Activated T-helper 1 cell treated with Interleukin-2 at 50 U/mL for 16 hours (primary cell): ENCODE data around the gene MIB2.

Experiments used
- DNase-seq: peaks from one replicate; pipeline ENCODE4 v3.0.0-alpha.2; 2020; ENCODE audit warnings: low read depth

MIB2 gene

DNA sequence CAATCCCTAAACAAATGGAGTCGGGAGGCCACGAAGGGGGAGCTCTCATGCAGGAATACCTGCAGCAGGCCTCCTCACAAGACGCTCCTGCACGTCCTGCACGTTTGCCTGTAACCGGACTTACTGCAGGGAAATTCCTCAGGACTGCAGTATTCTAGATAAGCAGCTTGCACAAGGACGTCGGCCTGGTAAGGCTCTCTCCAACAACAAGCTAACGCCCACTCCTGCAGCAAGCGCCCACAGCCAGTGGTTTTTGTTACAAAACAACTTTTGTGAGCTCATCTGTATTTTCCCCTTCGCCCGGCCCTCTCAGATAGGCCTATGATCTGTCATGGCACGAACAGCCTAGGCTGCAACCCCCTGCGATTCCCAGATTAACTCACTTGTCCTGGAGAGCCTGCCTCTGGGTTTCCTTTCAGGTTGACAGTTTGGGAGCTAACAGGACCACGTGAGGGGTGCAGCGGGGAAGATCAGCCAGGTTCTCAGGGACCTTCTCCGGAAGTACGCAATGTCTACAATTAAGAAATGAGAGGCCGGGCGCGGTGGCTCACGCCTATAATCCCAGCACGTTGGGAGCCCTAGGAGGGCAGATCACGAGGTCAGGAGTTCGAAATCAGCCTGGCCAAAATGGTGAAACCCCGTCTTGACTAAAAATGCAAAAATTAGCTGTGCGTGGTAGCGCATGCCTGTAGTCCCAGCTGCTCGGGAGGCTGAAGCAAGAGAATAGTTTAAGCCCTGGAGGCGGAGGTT is 921 bp upstream of the MIB2 start:
- no peak for DNase-seq

DNA sequence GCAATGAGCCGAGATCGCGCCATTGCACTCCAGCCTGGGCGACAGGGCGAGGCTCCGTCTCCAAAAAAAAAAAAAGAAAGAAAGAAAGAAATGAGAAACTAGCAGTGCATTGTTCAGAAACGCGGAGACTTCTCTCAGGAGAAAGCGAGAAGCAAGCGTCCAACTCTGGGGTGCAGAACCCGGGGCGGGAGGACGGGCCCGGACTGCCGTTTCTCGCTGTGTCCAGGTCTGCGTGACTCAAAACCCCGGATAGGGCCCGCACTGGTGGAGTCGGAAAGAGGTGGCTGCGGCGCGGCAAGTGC is 395 bp upstream of the MIB2 start:
- no peak for DNase-seq

DNA sequence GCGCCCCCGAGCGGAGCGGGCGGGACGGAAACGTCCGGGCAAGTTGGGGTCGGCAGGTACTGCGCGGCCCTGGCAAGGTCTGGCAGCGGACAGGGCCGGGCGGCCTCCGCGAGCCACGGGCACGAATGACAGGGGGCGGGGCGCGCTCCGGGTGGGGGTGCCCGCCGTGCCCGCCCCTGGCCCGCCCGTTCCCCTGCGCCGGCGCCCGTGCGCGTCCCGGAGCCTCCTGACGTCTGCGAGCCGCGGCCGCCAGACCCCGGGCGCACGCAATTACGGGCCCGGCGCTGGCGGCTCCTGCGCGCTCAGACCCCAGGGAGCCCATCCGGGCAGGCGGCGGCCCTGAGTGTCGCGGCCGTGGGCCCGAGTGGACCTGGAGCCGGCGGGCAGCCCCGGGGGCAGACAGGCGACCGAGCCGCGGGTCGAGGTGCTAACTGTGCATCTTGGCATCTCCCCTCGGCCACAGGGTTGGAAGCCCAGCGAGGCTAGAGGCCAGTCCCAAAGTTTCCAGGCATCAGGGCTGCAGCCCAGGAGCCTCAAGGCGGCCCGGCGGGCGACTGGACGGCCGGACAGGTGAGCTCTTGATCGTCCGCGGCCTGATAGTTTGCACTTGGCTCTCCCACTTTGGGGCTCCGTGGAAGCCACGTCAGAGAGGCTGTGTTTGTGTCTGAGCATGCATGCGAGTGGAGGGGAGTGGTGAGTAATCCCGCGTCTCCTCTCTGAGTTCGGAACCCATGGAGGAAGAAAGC is 918 bp downstream of the MIB2 start:
- DNase-seq = no peak

DNA sequence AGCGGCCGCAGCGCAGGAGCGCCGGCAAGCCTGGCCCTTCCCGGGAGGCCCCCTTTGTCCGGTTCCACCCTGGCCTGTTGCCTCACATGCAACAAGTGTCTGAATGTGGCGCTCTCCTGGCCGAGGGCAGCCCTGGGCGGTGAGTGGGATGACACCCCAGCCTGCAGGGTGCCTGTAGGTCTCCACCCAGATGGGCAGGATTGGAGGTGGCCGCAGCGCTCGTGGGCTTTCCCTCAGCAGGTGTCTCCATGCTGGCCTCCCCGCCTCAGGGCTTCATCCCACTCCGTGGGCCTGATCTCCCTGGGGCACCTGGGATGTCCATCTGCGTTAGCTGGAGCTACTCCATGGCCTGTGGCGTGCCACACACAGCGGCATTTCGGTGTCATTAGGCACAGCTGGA is 1.5 kb downstream of the MIB2 start:
- no peak for DNase-seq

DNA sequence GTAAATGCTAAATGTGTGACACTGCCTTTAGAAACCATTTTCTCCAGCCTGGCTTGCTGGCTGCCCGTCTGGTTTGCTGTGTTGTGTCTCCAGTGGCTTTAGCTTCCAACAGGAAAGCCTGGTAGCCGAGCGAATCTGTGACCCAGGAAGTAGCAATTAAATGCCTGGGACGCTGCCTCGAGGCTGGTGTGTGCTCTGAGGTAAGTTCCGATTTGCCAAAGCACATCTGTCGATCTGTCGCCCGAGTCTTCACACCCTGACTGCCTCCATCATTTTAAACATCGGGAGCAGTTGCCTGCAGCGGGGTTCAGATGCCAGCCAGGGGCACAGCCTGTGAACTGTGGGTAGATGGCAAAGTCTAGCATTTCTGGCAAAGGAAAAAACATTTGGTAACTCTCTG is 2.2 kb downstream of the MIB2 start:
- DNase-seq = no peak

DNA sequence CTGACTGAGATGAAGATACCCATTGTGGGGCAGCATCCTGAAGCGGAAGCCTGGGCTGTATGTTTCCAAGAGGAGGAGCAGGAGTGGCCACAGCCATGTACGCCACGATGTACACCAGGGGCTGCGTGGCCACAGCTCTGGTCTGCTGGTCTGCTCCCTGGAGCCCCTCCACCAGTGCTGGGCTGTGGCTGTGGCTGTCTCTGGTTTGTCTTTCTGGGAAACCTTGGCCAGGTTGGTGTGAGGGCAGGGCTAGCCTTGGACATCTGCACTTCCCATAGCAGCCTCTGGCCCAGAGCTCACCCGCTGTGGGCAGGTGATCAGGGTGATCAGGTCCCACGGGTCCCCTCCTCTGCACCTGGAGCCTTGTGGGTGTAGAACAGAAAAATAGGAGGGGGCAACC is 2.6 kb downstream of the MIB2 start:
- no peak for DNase-seq

DNA sequence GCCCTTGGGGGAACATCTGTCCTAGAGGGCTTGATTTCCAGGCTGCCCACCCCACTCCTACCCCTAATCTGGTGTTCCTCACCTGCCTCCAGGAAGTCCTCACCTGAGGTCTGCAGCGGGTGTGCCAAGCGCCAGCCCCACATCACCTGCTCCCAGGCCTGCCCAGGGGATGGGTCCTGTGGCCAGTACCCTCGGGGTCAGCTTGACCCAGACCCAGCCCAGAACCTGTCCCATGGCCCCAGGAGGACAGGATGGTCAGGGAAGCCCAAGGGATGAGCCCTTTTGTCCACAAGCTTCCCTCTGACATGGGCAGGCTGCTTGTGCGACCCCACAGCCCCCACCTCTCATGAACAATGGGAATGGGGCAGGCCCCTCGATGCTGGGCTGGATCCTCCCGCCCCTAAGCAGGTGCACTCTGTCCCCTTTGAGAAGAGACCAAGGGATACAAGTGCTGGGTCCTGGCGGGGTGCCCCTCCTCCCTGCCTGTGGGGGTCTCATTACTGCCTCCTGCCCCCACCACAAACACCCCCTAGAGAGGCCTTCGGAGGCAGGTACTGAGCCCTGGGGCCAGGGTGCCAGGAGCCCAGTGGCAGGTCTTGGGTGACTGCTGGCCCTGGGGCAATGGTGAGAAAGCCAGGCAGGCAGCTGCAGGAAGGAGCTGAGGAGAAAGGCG is 3.2 kb downstream of the MIB2 start:
- no peak for DNase-seq

DNA sequence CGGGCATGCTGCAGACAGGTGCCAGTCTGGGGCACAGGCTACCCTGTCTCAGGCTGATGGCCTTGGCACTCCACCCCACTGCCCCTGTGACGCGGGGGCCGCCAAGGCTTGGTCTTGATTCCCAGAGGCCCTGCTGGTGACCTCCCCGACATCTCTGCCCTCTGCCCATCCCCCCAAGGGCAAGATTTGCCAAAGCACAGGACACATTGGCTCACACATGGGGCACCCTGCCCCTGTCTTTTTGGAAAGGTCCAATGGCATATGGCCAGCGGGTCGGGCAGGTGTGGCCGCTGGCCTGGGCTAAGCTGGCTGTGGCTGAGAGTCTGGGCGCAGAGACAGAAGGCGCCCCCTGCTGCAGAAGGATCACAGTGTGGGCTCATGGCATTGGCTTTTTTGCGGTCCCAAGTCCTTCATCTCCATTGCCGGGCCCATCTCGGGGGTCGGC is 4.6 kb downstream of the MIB2 start:
- no peak for DNase-seq

DNA sequence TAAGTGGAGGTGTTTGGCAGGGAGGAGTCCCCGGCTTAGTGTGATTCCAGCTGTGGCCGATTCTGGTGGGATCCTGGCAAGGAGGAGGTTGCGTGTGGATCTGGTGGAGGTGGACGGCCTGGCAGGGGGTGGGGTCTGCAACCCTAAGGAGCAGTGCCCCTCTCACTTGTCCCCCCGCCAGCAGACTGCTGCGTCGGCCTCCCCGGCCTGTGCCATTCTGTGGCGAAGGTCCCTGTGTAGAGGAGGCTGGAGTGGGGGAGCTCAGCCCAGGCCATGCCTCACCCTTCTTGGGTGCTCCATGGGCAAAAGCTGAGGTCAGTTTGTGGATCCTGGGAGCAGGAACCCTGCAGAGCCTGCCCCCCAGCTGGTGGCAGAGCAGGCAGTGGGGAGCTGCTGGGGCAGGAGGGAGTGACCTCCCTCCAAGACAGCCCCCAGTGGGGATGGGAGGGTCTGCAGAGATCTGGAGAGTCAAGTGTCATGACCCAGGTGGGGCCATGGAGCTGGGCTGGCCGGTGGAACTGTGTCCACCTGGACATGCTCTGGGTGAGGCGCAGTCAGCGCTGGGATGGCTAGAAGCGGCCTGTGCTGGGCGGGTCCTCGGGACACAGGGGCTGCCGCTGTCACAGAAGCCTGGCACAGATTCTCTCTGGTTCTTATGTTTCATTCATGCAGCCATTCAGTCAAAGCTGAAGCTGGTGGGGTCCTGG is 5.3 kb downstream of the MIB2 start:
- DNase-seq = no peak

DNA sequence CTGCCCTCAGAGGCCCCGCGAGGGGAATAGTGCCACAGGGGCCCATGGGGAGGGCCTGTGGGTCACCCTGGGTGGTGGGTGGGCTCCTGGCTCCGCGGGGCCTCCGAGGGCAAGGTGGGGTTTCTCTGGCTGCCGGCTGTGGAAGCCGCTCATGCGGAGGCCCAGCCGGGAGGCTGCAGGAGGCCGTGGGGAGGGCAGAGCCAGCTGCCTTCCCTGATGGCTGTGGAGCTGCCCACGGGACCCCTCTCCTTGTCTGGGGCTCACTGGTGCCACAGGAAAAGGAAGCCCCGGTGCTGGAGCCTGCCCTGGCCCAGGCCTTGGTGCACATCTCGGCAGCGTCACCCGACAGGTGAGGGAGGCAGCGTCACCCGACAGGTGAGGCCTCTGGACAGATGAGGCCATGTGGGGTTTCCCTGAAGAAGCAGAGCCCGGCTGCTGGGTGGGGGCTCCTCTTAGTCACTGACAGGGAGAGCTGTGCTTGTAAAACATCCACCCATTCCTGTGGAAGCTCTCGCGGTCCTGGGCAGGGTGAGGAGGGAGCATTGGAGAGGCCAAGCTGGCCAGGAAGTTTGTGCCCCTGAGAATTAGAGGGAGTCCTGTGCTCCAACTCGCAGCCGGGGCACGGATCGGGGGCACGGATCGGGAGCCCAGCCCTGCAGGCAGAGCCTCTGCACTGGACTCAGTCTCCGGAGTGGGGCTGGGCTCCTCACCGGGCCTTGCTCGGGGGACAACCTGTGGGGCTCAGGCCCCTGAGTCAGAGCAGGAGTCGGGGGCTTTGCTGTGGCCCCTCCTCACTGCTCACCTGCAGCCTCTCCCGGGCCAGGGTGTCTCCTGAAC is 6.1 kb downstream of the MIB2 start:
- no peak for DNase-seq

DNA sequence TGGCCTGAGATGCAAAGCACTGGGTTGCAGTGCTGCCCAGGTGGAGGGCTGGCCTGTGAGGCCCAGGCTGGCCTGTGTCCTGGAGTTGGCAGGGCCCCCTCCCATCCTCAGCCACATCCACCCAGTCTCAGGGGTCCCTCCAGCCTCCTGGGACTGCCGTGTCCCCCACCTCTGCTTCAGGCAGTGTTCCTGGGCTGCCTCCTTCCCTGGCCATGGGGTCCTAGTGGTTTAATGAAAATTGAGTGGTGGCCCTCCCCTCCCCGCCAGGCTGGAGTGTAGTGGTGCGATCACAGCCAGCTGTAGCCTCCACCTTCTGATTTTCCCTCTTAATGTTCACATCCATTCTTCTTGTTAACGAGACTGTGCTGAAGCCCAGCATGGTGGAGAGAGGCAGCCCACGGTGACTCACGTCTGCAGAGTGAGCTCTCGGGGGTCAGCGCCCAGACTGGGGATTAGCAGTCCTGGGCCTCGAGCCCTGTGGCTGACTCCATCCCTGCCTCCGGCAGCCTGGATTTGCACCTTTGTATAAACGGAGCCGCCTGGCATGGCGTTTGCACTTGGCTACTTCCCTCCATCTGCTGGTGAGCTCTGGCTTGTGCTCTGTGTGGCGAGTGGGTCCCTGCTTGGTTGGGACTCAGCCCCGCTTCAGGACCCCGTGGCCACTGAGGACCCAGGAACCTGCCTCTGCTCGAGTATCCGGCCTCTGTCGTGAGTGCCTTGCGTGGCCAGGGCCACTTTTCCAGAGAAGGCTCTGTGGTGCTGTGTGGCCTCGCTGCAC is 6.9 kb downstream of the MIB2 start:
- DNase-seq = no peak

DNA sequence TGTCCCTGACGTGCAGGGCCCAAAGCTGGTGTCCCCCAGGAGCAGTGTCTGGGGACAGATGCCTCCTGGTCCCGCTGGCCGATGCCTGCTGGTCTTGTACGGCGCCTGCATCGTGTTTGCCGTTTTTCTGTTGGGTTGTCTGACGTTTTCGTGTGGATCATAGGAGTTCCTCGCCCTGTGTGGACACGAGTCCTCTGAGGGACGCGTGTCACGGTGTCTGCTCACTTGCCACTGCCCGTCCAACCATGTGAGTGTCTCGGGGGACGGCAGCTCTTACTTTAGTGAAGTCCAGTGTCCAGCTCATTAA is 7.4 kb downstream of the MIB2 start:
- no peak for DNase-seq

DNA sequence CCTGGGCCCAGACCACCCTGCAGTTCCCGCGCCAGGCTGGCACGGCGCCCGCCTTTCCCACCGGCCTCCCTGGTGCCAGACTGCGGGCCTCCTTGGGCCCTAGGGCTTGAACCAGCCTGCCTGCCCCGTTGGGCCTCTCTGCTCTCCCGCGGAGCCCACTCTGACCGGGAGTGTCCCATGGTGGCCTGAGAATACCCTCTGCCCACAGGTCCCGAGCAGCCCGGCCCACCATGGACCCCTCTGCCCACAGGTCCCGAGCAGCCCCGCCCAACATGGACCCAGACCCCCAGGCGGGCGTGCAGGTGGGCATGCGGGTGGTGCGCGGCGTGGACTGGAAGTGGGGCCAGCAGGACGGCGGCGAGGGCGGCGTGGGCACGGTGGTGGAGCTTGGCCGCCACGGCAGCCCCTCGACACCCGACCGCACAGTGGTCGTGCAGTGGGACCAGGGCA is 7.9 kb downstream of the MIB2 start:
- DNase-seq = no peak

DNA sequence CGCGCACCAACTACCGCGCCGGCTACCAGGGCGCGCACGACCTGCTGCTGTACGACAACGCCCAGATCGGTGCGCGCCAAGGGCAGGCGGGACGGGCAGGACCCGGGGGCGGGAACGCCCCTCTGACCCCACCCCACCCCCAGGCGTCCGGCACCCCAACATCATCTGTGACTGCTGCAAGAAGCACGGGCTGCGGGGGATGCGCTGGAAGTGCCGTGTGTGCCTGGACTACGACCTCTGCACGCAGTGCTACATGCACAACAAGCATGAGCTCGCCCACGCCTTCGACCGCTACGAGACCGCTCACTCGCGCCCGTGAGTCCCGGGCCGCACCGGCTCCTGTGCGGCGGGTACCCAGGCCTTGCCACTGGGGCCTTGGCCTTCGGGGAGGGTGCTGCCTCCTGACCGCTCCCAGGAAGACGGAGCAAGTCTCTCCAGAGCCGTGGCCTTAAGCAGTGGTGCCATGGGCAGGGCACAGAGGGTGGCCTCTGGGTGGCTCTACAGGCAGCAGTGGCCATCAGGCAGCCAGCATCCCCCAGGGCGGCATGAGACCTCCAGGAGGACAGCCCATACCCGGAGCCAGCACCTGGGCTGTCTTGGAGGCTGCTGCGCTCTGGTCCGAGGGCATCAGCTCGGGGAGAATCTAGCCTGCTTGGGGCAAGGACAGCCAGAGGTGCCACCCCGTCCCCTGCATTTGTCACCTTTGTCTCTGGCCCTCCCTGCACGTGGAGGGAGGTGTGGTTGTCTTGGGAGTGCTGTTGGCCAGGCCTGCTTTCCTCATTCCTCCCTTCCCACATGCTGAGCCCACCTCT is 8.5 kb downstream of the MIB2 start:
- no peak for DNase-seq

DNA sequence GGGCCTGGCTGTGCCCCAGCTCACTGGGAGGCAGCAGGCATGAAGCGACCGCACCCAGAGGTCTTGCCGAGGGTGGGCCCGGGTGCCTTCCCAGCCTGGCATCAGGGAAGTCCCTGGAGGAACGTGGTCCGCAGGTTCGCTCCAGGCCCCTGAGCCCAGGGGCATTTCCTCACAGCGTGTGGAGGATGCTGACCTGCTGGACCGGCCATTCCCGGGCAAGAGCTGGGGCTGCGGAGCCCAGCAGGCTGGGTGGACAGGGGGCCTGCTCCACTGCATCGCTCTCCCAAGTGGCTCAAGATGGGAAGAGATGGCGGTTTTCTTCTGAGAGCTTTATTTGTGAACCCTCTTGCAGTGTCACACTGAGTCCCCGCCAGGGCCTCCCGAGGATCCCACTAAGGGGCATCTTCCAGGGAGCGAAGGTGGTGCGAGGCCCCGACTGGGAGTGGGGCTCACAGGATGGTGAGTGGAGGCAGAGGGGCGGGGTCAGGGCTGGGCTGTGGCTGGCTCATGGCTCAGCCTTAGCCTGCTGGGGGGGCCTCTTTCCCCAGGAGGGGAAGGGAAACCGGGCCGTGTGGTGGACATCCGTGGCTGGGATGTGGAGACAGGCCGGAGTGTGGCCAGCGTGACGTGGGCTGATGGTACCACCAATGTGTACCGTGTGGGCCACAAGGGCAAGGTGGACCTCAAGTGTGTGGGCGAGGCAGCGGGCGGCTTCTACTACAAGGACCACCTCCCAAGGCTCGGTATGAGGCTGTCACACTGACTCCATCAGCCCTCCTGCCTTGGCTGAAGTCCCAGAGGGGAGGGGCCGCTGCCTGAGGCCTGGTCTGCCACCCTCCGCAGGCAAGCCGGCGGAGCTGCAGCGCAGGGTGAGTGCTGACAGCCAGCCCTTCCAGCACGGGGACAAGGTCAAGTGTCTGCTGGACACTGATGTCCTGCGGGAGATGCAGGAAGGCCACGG is 9.4 kb downstream of the MIB2 start:
- no peak for DNase-seq

DNA sequence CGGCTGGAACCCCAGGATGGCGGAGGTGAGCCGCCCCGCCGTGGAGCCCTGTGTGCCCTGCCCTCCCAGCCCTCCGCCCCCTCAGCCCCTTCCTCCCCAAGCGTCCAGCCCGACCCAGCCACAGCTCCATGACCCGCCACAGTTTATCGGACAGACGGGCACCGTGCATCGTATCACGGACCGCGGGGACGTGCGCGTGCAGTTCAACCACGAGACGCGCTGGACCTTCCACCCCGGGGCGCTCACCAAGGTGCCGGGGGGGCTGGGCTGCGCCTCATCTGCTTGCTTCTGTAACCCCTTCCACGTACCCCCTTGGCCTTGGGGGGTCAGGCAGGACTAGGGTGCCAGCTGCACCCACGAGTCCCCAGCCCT is 10.1 kb downstream of the MIB2 start:
- no peak for DNase-seq

DNA sequence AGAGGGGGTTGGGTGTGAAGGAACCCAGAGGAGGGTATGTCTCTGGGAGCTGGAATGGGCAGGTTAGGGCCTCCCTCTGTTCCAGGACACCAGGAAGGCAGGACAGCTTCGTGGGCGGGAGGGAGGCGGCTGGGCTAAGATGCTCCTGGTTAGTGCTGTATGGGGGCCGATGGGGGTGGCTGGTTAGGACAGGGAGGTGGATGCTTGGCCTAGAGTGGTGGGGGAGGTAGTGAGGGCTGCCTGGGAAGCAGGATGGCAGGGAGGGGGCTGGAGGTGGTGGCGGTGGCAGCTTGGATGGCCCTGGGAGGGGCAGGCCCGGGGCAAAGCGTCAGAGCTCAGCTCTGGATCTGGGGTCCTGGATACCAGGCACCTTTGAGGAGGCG is 10.5 kb downstream of the MIB2 start:
- DNase-seq = no peak

DNA sequence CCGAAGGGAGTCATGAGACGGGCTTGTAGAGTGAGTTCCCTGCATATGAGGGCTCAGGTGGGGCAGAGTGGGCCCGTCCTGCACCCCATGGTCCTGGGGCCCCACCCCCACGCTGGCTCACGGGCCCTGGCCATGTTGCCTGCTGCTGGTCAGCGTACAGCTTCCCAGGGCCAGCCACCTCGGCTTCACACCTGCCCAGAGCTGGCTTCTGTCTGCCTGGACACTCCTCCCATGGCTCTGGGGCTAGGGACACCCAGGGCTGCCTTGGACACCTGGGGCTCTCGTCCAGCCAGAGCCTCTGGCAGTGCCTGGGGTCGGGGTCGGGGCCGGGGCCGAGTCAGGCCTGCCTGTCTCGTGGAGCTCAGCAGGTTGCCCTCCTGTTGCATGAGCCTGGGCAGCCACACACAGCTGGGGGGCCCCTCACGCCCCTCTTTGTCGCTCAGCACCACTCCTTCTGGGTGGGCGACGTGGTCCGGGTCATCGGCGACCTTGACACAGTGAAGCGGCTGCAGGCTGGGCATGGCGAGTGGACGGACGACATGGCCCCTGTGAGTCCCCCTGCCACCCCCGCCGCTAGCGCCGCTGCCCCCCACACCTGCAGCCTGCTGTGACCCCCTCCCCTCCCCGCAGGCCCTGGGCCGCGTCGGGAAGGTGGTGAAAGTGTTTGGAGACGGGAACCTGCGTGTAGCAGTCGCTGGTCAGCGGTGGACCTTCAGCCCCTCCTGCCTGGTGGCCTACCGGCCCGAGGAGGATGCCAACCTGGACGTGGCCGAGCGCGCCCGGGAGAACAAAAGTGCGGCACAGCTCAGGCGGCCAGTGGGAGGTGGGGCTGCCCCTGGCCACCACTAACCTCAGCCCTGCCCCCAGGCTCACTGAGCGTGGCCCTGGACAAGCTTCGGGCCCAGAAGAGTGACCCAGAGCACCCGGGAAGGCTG is 11.2 kb downstream of the MIB2 start:
- no peak for DNase-seq
